A673 (cell line): ENCODE measurements around the gene TARS2. TPM values are rescaled to one million over a fixed set of nuclear protein-coding genes. Genes with fewer than 3 reads are reported as not detected.
A peak's percentile ranks its signal among the peaks of the same experiment; 100 is the strongest.

Experiments used
- Bru-seq: library from RNA; stranded (reverse); fragments of 400-500 nt; gene quantifications from one replicate; lab custom pipeline; 2021; lab: Mats Ljungman, UMichigan
- BruChase-seq, 2 experiments: library from RNA; stranded (reverse); fragments of 400-500 nt; gene quantifications; one replicate each; lab custom pipeline; 2021; lab: Mats Ljungman, UMichigan
- BruUV-seq: library from RNA; stranded (reverse); fragments of 400-500 nt; replicated peaks from 2 replicates; lab custom pipeline; 2021; lab: Mats Ljungman, UMichigan
- CTCF ChIA-PET: fragments of 300-600 bp; sonication (Branson Sonifier 250); formaldehyde crosslinking; loops from one replicate; lab custom pipeline; 2022; ENCODE audit warnings: antibody characterized with exemption; lab: Charles Lee
- POLR2A ChIA-PET: fragments of 300-600 bp; sonication (Branson Sonifier 250); formaldehyde crosslinking; loops from one replicate; lab custom pipeline; 2022; ENCODE audit warnings: antibody characterized with exemption; ENCODE audit not compliant: low non-redundant PET; lab: Charles Lee
- DNase-seq: peaks from one replicate; pipeline ENCODE4 v3.0.0-alpha.2; 2015; ENCODE audit warnings: low spot score
- H3K27ac ChIP-seq: fragments of 200-600 bp; sonication (generic); 2 replicates; pipeline ENCODE4 v1.5.1; 2016; ENCODE audit warnings: mixed run types, low read depth, mild to moderate bottlenecking, mixed read lengths, antibody characterized with exemption, low read length; ENCODE audit not compliant: poor library complexity, severe bottlenecking
- H3K27me3 ChIP-seq: fragments of 200-600 bp; sonication (generic); replicated peaks from 2 replicates; pipeline ENCODE4 v1.6.1; 2017; ENCODE audit warnings: mixed run types, low read depth, mild to moderate bottlenecking, mixed read lengths, antibody characterized with exemption, low read length; ENCODE audit not compliant: insufficient read depth, poor library complexity
- H3K36me3 ChIP-seq: fragments of 200-600 bp; sonication (generic); 2 replicates; pipeline ENCODE4 v1.6.1; 2016; ENCODE audit warnings: mixed run types, mild to moderate bottlenecking, mixed read lengths, antibody characterized with exemption, low read length; ENCODE audit not compliant: insufficient read depth, poor library complexity, severe bottlenecking
- H3K4me1 ChIP-seq: fragments of 200-600 bp; sonication (generic); 2 replicates; pipeline ENCODE4 v1.6.1; 2017; ENCODE audit warnings: mixed run types, mild to moderate bottlenecking, mixed read lengths, antibody characterized with exemption, low read length; ENCODE audit not compliant: insufficient read depth, poor library complexity, severe bottlenecking
- H3K4me3 ChIP-seq: fragments of 200-600 bp; sonication (generic); 2 replicates; pipeline ENCODE4 v1.5.1; 2016; ENCODE audit warnings: low read depth, mixed run types, mild to moderate bottlenecking, mixed read lengths, low read length; ENCODE audit not compliant: poor library complexity, severe bottlenecking
- H3K9me3 ChIP-seq: fragments of 200-600 bp; sonication (generic); 2 replicates; pipeline ENCODE4 v1.6.1; 2016; ENCODE audit warnings: mixed run types, low read depth, mild to moderate bottlenecking, mixed read lengths, antibody characterized with exemption, low read length; ENCODE audit not compliant: poor library complexity, severe bottlenecking
- CTCF ChIP-seq: fragments of 300-800, 200-600 bp; sonication (generic); conservative IDR thresholded peaks from 2 replicates; pipeline ENCODE4 v1.5.1; 2017; ENCODE audit warnings: low read depth, mild to moderate bottlenecking, antibody characterized with exemption, low read length, moderate library complexity, mixed read lengths
- EZH2 ChIP-seq: fragments of 200-600 bp; sonication (generic); IDR thresholded peaks from 2 replicates; pipeline ENCODE4 v1.6.1; 2017; ENCODE audit warnings: borderline replicate concordance, low read depth, mild to moderate bottlenecking, mixed read lengths, antibody characterized with exemption, low read length; ENCODE audit not compliant: poor library complexity, severe bottlenecking
- intact Hi-C: fragments of 100-400 bp; cut with micrococcal nuclease; formaldehyde crosslinking; loops from one replicate; pipeline ENCODE4 v1.10.0; 2022; ENCODE audit not compliant: unreplicated experiment
- long read RNA-seq: library from polyadenylated mRNA; stranded (forward); transcript quantifications from one replicate; pipeline ENCODE4 v2.0.0, GENCODE V29; 2022
- total RNA-seq: library from RNA; stranded (reverse); gene quantifications from 2 replicates; pipeline ENCODE4 v1.2.3, GENCODE V29; 2021

The TARS2 gene
- total RNA-seq, result 32.0 and 36.6 TPM in 2 replicates
- Bru-seq, nascent RNA, result percentile 59 among the genes with signal in this experiment
- BruChase-seq, experiment 1, labeled RNA remaining after a 2-hour chase, result percentile 64 among the genes with signal in this experiment
- percentile 74 among the genes with signal in this experiment for BruChase-seq, experiment 2, labeled RNA remaining after a 6-hour chase
- long read RNA-seq, transcript TARS2-214 (16 exons, 2,162 nt), result minor isoform, 20 of 111 reads
- long read RNA-seq, transcript TARS2-204 (18 exons, 2,729 nt), result major isoform, 65 of 111 reads
- long read RNA-seq, partial matches to known transcripts, result 3 of 111 reads
- long read RNA-seq, other reads (novel, unspliced or antisense), result 23 of 111 reads

- DNase-seq, result peak; percentile 99
Measured at GRCh38 chr1:150486966-150487762, at the start of gene TARS2. TARS2 (plus strand) TSS chr1:150487419; CDS start chr1:150487451, 32 bp downstream.

DNA sequence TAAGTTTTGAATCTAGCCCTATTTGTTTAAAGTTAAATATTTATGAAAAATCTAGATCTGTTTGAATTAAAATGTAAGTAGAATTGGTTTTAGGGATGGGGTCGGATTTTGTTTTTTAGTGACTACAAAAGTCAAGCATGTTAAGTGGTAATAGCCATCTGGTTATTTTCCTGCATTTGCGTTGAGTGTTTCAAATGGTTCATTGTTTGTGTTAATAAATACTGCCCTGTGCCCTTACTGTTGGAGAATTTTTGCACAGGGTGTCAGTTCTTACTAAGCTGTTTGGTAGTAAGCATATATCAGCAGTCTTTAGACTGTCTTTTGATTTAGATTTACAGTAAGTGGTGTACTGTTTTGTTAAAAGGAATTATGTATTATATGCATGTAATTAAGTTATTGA, 46.1 kb upstream of the TARS2 start:
- intact Hi-C loops, result no loop called here
- Histone ChIP-seq H3K36me3 (peaks cover 29% of the 10 kb centered on the region), H3K9me3 (no peaks in the 10 kb centered on the region), H3K4me1 (no peaks in the 10 kb centered on the region), H3K27ac (no peak overlapping the region), H3K27me3 (no peaks in the 10 kb centered on the region), H3K4me3 (no peak overlapping the region)
- POLR2A ChIA-PET, result no interaction called here
- DNase-seq, result no peak
- no TSS peak for BruUV-seq
- CTCF ChIA-PET, result no interaction called here
- no peak for TF ChIP-seq CTCF
- no peak for TF ChIP-seq EZH2

More at GRCh38 chr1:150486966-150487762, at the start of gene TARS2:
- TF ChIP-seq EZH2 (no peak), CTCF (0 out of 2 replicates have a peak, but pooled peaks have one; percentile 8)
- POLR2A ChIA-PET, result interaction anchor here (0.6 to 0.7 kb wide), 2 partner anchors 17 to 58 kb away, joined by 3 to 4 read pairs; no protein-coding TSS in a partner anchor
- BruUV-seq, result TSS peak; percentile 77
- Histone ChIP-seq H3K27me3 (no peaks in the 10 kb centered on the region), H3K27ac (peak within 1 kb of the TSS; percentile 68), H3K9me3 (no peaks in the 10 kb centered on the region), H3K4me3 (peak within 1 kb of the TSS; percentile 93), H3K4me1 (peaks cover 5% of the 10 kb centered on the region), H3K36me3 (peaks cover 11% of the 10 kb centered on the region)
- intact Hi-C loops, result loop anchor here (1.0 kb wide), 1 partner anchor 122 kb away; no protein-coding TSS in a partner anchor
- CTCF ChIA-PET, result interaction anchor here (0.6 kb wide), 1 partner anchor 310 kb away, joined by 3 read pairs; no protein-coding TSS in a partner anchor

DNA sequence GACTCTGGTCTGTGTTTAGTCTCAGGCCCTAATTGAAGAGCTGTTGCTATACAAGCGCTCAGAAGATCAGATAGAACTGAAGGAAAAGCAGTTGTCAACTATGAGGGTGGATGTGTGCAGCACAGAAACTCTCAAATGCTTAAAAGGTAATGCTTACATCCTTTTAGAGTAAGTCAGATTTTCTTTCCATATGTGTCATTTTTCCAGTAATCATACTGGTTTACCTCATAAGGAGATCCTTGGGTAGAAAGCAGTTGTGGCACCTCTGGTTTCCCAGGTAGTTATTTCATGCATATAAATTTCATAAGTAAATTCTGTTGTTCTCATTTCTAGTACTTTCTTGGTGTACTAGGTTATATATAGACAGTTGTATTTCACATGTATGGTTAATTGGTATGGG, 43.0 kb upstream of the TARS2 start:
- intact Hi-C loops, result no loop called here
- POLR2A ChIA-PET, result no interaction called here
- TF ChIP-seq EZH2 (no peak), CTCF (no peak)

More for the DNA sequence above, 43.0 kb upstream of the TARS2 start:
- Histone ChIP-seq H3K9me3 (no peaks in the 10 kb centered on the region), H3K36me3 (peaks cover 46% of the 10 kb centered on the region), H3K27me3 (no peaks in the 10 kb centered on the region), H3K27ac (no peak overlapping the region), H3K4me3 (no peak overlapping the region), H3K4me1 (no peaks in the 10 kb centered on the region)
- no peak for DNase-seq
- BruUV-seq, result no TSS peak
- CTCF ChIA-PET, result no interaction called here
